ENCODE measurements around the gene CPLANE2. TPM values are rescaled to one million over a fixed set of nuclear protein-coding genes. Genes with fewer than 3 reads are reported as not detected.
A peak's percentile ranks its signal among the peaks of the same experiment; 100 is the strongest.

Gene CPLANE2
- total and polyA plus RNA-seq, 12 donors, result 2.2 to 11.1 (median 6.8) TPM

DNA sequence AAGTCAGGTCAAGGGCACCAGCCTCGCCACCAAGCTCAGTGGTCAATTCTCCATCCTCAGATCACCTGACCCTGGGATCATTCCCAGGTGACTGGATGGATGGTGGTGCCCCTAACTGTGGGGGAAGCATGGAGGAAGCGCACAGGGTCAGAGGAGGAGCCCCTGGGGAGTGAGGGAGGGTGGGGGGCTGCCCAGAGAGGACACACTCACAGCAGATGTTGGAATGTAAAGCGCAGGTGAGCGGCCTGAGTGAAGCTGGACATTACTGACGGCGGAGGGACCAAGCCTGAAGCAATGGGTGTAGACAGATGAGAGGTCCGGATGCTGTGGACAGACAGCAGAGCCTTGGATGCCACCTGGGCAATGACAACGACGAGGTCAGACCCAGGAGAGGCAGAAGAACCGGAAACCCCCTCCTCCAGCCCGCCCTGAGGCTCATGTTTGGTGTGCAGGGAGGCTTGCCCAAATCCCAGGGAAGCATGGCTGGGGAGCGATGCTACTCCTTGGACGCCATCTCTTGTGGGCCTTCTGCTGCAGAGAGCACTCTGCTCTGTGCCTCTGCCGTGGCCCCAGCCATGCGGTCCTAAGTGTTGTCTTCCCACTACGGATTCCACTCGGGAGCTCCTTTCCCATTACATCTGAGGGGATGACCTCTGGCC is 5.7 kb upstream of the CPLANE2 start:
- no peak for DNase-seq
- H3K36me3 ChIP-seq, result peaks cover 0 to 18% (median 0%) of the 10 kb centered on the region in 9 donors
- H3K9me3 ChIP-seq, result no peaks in the 10 kb centered on the region
- no peak overlapping the region for H3K27ac ChIP-seq
- no peaks in the 10 kb centered on the region for H3K27me3 ChIP-seq
- no peak for ATAC-seq
- 83 to 87% methylated on average over 17 of the region's 17 CpGs for WGBS, 2 donors
- no peak overlapping the region for H3K4me3 ChIP-seq
- TF ChIP-seq, protein P1, sequence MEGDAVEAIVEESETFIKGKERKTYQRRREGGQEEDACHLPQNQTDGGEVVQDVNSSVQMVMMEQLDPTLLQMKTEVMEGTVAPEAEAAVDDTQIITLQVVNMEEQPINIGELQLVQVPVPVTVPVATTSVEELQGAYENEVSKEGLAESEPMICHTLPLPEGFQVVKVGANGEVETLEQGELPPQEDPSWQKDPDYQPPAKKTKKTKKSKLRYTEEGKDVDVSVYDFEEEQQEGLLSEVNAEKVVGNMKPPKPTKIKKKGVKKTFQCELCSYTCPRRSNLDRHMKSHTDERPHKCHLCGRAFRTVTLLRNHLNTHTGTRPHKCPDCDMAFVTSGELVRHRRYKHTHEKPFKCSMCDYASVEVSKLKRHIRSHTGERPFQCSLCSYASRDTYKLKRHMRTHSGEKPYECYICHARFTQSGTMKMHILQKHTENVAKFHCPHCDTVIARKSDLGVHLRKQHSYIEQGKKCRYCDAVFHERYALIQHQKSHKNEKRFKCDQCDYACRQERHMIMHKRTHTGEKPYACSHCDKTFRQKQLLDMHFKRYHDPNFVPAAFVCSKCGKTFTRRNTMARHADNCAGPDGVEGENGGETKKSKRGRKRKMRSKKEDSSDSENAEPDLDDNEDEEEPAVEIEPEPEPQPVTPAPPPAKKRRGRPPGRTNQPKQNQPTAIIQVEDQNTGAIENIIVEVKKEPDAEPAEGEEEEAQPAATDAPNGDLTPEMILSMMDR (IDR thresholded peaks at IDR 0.05), result no peak
- intact Hi-C loops (cut with DNase I), result loop anchor here in 9 of 10 donors (5.0 to 10.0 kb wide), 9 partner anchors 35 to 165 kb away; partner anchors contain the start of gene SZRD1 (in 2 of the 9)
- H3K4me1 ChIP-seq, result peaks cover 2 to 36% (median 20%) of the 10 kb centered on the region in 9 donors

DNA sequence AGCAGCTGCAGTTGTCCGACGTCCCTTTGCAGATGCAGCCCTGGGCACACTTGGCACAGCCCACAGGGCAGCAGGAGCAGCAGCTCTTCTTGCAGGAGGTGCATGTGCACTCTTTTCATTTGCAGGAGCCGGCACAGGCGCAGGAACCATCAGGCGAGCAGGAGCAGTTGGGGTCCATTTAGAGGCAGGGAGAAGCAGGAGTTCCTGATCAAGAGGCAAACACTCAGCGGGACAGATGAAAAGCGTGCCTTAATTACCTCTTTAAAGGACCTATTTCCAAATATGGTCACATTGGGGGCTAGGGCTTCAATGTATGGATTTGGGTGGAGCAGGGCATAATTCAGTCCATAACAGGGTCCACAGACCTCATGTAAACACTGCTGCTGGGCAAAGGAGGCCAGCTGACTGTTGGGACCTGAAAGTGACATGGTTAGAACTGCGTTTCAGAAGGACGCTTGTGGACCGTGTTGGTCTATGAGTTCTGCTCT is 4.3 kb upstream of the CPLANE2 start:
- Histone ChIP-seq H3K4me1 (peaks cover 0 to 34% (median 20%) of the 10 kb centered on the region in 9 donors), H3K36me3 (peaks cover 0 to 7% (median 0%) of the 10 kb centered on the region in 9 donors), H3K4me3 (no peak overlapping the region), H3K9me3 (no peaks in the 10 kb centered on the region), H3K27me3 (no peaks in the 10 kb centered on the region), H3K27ac (no peak overlapping the region)
- no peak for ATAC-seq
- intact Hi-C loops (cut with DNase I), result loop anchor here in 9 of 10 donors (5.0 to 10.0 kb wide), 9 partner anchors 34 to 164 kb away; partner anchors contain the start of gene SZRD1 (in 2 of the 9)
- TF ChIP-seq, protein P1 (IDR thresholded peaks at IDR 0.05), result no peak
- DNase-seq, result no peak
- 81 to 85% methylated on average over 10 of the region's 10 CpGs for WGBS, 2 donors

DNA sequence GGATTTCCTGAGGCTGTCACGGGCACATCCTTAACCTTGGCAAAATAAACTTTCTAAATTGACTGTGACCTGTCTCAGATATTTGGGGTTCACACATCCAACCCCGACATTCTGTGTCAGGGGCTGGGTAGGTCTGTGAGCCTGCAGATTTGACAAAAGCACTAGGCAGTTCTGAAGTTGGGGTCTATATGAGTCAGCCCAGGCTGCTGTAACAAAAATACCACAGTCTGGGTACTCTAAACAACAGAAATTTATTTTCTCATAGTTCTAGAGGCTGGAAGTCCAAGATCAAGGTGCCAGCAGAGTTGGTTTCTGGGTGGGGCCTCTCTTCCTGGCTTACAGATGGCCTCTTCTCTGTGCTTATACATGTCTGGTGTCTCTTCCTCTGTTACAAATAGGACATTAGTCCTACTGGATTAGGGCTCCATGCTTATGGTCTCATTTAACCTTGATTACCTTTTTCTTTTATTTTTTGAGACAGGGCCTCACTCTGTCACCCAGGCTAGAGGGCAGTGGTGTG is 3.0 kb upstream of the CPLANE2 start:
- intact Hi-C loops (cut with DNase I), result loop anchor here in 9 of 10 donors (5.0 to 10.0 kb wide), 9 partner anchors 33 to 163 kb away; partner anchors contain the start of gene SZRD1 (in 2 of the 9)
- TF ChIP-seq, protein P1 (IDR thresholded peaks at IDR 0.05), result no peak
- Histone ChIP-seq H3K9me3 (no peaks in the 10 kb centered on the region), H3K4me1 (peaks cover 0 to 40% (median 23%) of the 10 kb centered on the region in 9 donors), H3K4me3 (no peak overlapping the region), H3K27ac (no peak overlapping the region), H3K27me3 (no peaks in the 10 kb centered on the region), H3K36me3 (no peaks in the 10 kb centered on the region)
- WGBS, 2 donors, result 93 to 95% methylated on average over 2 of the region's 2 CpGs
- ATAC-seq (no peak), DNase-seq (no peak)

DNA sequence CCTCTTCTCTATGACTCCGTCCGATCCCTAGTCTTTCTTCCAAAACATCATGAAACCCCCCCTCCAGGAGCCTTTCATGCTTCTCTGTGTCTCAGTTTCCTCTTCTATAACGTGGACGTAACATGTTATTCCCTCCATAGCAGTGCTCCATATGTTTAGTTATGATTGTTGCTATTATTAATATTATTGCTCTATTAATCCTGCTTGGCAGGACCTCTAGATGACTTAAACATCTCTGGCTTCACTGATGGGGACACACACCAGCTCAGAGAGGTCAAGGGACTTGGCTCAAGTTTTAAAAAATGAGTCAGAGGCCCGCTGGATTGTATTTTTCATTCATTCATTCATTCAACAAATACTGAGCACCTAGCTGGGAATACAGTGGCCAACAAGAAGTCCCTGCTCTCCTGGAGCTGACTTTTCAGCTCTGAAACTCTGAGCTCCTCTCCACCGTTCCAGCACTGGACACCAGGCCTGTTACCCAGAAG is 404 bp upstream of the CPLANE2 start:
- DNase-seq (no peak), ATAC-seq (no peak)
- Histone ChIP-seq H3K27me3 (no peaks in the 10 kb centered on the region), H3K4me3 (peak overlapping the region in 9 of 10 donors; percentile 57 to 72 (median 70)), H3K27ac (peak overlapping the region; percentile 52 to 93 (median 85)), H3K9me3 (no peaks in the 10 kb centered on the region), H3K36me3 (peaks cover 0 to 7% (median 0%) of the 10 kb centered on the region in 9 donors), H3K4me1 (peaks cover 0 to 25% (median 19%) of the 10 kb centered on the region in 9 donors)
- WGBS, 2 donors, result 27% methylated on average over 6 of the region's 6 CpGs
- TF ChIP-seq, protein P1 (IDR thresholded peaks at IDR 0.05), result no peak
- intact Hi-C loops (cut with DNase I), result loop anchor here in 2 of 10 donors (2.0 to 5.0 kb wide), 2 partner anchors 115 to 155 kb away; partner anchors contain the start of gene FBXO42 (in 1 of the 2)
